Neural crest cell (in vitro differentiated cells): ENCODE data around the gene JPH3. TPM values are rescaled to one million over a fixed set of nuclear protein-coding genes. Genes with fewer than 3 reads are reported as not detected.
"Not testable (repeated sequence)": the region's sequence is repeated elsewhere in the genome, so short reads cannot be mapped to it uniquely, and the experiment has no call there.

Experiments
- DNase-seq: peaks from one replicate; pipeline ENCODE4 v3.0.0; 2021; ENCODE audit warnings: low read depth, mixed read lengths, low spot score
- H3K27ac Mint-ChIP-seq: one replicate; pipeline ENCODE4 v1.8.0; 2021; ENCODE audit warnings: mild to moderate bottlenecking, mixed read lengths; ENCODE audit not compliant: unreplicated experiment
- H3K27me3 Mint-ChIP-seq: 2 replicates; pipeline ENCODE4 v1.8.0; 2021; ENCODE audit warnings: low read depth, mild to moderate bottlenecking, mixed read lengths
- H3K36me3 Mint-ChIP-seq: 2 replicates; pipeline ENCODE4 v1.8.0; 2021; ENCODE audit warnings: low read depth, mild to moderate bottlenecking, mixed read lengths
- H3K4me1 Mint-ChIP-seq: 2 replicates; pipeline ENCODE4 v1.8.0; 2021; ENCODE audit warnings: mixed read lengths
- H3K4me3 Mint-ChIP-seq: one replicate; pipeline ENCODE4 v1.8.0; 2021; ENCODE audit warnings: mild to moderate bottlenecking, mixed read lengths
- H3K9me3 Mint-ChIP-seq: 2 replicates; pipeline ENCODE4 v1.8.0; 2021; ENCODE audit warnings: mixed read lengths
- CTCF ChIP-seq: fragments of 200-600 bp; sonication (generic); conservative IDR thresholded peaks from 2 replicates; pipeline ENCODE4 v1.5.0; 2021; ENCODE audit warnings: antibody characterized with exemption, mild to moderate bottlenecking
- total RNA-seq: library from RNA; stranded (reverse); gene quantifications from 2 replicates; pipeline ENCODE4 v1.2.1, GENCODE V29; 2021

JPH3 gene
- total RNA-seq, 1 donor from 2014 or later = 9.1 TPM

GRCh38 chr16:87721622-87722585, 119.6 kb downstream of the JPH3 start:
- H3K9me3 Mint-ChIP-seq = no peaks in the 10 kb centered on the region
- peaks cover 28% of the 10 kb centered on the region for H3K36me3 Mint-ChIP-seq
- DNase-seq = no peak
- peaks cover 13% of the 10 kb centered on the region for H3K4me1 Mint-ChIP-seq
- H3K4me3 Mint-ChIP-seq = no peak overlapping the region
- peak overlapping the region; percentile 95 for H3K27ac Mint-ChIP-seq
- H3K27me3 Mint-ChIP-seq = no peaks in the 10 kb centered on the region
- TF ChIP-seq CTCF = no peak

GRCh38 chr16:87722590-87723225, 120.4 kb downstream of the JPH3 start:
- DNase-seq = no peak
- no peak overlapping the region for H3K27ac Mint-ChIP-seq
- peaks cover 24% of the 10 kb centered on the region for H3K36me3 Mint-ChIP-seq
- H3K4me3 Mint-ChIP-seq = no peak overlapping the region
- H3K27me3 Mint-ChIP-seq = no peaks in the 10 kb centered on the region
- no peaks in the 10 kb centered on the region for H3K9me3 Mint-ChIP-seq
- peaks cover 13% of the 10 kb centered on the region for H3K4me1 Mint-ChIP-seq
- no peak for TF ChIP-seq CTCF

GRCh38 chr16:87723226-87723623, 120.9 kb downstream of the JPH3 start:
- H3K9me3 Mint-ChIP-seq = no peaks in the 10 kb centered on the region
- DNase-seq = no peak
- no peaks in the 10 kb centered on the region for H3K27me3 Mint-ChIP-seq
- no peak overlapping the region for H3K27ac Mint-ChIP-seq
- peaks cover 21% of the 10 kb centered on the region for H3K36me3 Mint-ChIP-seq
- no peak for TF ChIP-seq CTCF
- H3K4me3 Mint-ChIP-seq = no peak overlapping the region
- H3K4me1 Mint-ChIP-seq = peaks cover 13% of the 10 kb centered on the region

- no peak for DNase-seq
- Mint-ChIP-seq H3K4me3 (no peak overlapping the region), H3K27ac (no peak overlapping the region), H3K4me1 (peaks cover 13% of the 10 kb centered on the region), H3K27me3 (no peaks in the 10 kb centered on the region), H3K36me3 (peaks cover 18% of the 10 kb centered on the region), H3K9me3 (no peaks in the 10 kb centered on the region)
- no peak for TF ChIP-seq CTCF
Measured at GRCh38 chr16:87724490-87725291, 122.4 kb downstream of the JPH3 start.

- no peak overlapping the region for H3K27ac Mint-ChIP-seq
- peaks cover 13% of the 10 kb centered on the region for H3K4me1 Mint-ChIP-seq
- DNase-seq = no peak
- peaks cover 14% of the 10 kb centered on the region for H3K36me3 Mint-ChIP-seq
- no peaks in the 10 kb centered on the region for H3K27me3 Mint-ChIP-seq
- no peaks in the 10 kb centered on the region for H3K9me3 Mint-ChIP-seq
- no peak for TF ChIP-seq CTCF
- H3K4me3 Mint-ChIP-seq = no peak overlapping the region
Measured at GRCh38 chr16:87725596-87726235, 123.4 kb downstream of the JPH3 start.

GRCh38 chr16:87726577-87726976, 124.3 kb downstream of the JPH3 start:
- DNase-seq, H3K27me3 Mint-ChIP-seq, H3K9me3 Mint-ChIP-seq, H3K4me3 Mint-ChIP-seq, H3K27ac Mint-ChIP-seq: not testable (repeated sequence)
- Mint-ChIP-seq H3K36me3 (peaks cover 19% of the 10 kb centered on the region), H3K4me1 (peaks cover 12% of the 10 kb centered on the region)
